HL-60 (cell line): ENCODE measurements around the gene CACNA1S.

Experiments
- CTCF ChIP-seq: IDR thresholded peaks from one replicate; pipeline ENCODE4 v1.5.1; 2011; ENCODE audit warnings: low read length, control low read depth, inconsistent platforms; ENCODE audit not compliant: insufficient read depth
- GABPA ChIP-seq: IDR thresholded peaks from 2 replicates; pipeline ENCODE4 v1.6.1; 2012; ENCODE audit warnings: low read depth
- POLR2AphosphoS5 ChIP-seq: IDR thresholded peaks from 2 replicates; pipeline ENCODE4 v1.6.1; 2012; ENCODE audit warnings: low read depth
- TF ChIP-seq, protein P1 (sequence below): IDR thresholded peaks from 2 replicates; pipeline ENCODE4 v1.6.1; 2012; ENCODE audit warnings: low read depth; ENCODE audit not compliant: insufficient replicate concordance

DNA sequence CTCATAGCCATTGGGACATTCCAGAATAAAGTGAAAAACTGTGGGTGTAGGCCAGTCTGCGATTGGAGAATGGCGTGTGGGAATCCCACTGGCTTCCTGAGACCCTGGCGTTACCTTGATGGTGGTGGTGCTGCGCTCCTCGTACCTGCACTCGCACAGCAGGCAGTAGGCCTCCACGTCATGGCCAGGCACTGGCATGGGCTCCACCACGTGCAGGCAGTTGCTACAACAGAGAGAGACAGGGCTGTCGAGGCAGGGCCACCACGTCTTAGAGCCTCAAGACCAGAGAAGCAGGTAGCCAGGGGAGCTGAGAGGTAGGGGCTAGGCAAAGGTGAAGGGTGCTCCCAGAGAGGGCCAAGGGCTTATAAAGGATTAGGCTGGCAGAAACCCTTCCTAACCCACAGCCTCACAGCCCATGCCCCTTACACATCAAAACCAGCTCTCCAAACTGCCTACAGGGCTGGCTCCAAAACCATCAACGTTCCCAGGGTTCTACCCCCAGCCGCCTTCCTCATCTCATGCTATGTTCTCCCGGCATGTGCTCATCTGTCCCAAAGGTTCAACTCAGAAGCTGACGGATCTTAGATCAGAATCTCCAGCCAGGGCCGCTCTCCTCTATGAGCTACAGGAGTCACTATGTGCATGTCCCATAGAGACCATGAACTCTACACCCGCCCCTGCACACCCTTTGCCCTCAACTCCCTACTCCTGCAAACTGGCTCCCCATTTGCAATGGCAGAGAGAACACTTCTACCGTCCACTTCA, 34.6 kb upstream of the CACNA1S start:
- no peak for TF ChIP-seq CTCF
- TF ChIP-seq, protein P1, sequence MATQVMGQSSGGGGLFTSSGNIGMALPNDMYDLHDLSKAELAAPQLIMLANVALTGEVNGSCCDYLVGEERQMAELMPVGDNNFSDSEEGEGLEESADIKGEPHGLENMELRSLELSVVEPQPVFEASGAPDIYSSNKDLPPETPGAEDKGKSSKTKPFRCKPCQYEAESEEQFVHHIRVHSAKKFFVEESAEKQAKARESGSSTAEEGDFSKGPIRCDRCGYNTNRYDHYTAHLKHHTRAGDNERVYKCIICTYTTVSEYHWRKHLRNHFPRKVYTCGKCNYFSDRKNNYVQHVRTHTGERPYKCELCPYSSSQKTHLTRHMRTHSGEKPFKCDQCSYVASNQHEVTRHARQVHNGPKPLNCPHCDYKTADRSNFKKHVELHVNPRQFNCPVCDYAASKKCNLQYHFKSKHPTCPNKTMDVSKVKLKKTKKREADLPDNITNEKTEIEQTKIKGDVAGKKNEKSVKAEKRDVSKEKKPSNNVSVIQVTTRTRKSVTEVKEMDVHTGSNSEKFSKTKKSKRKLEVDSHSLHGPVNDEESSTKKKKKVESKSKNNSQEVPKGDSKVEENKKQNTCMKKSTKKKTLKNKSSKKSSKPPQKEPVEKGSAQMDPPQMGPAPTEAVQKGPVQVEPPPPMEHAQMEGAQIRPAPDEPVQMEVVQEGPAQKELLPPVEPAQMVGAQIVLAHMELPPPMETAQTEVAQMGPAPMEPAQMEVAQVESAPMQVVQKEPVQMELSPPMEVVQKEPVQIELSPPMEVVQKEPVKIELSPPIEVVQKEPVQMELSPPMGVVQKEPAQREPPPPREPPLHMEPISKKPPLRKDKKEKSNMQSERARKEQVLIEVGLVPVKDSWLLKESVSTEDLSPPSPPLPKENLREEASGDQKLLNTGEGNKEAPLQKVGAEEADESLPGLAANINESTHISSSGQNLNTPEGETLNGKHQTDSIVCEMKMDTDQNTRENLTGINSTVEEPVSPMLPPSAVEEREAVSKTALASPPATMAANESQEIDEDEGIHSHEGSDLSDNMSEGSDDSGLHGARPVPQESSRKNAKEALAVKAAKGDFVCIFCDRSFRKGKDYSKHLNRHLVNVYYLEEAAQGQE, result no peak
- TF ChIP-seq POLR2AphosphoS5, result no peak
- TF ChIP-seq GABPA, result no peak
